RWPE1 (cell line): ENCODE data around the gene FEM1A.

ENCODE experiments used
- CTCF ChIA-PET: fragments of 350-600 bp; sonication (Branson Sonifier 250); formaldehyde crosslinking; extraction: SDS; loops from one replicate; lab custom pipeline; 2021; lab: Yijun Ruan, JAX
- POLR2A ChIA-PET: fragments of 400-600 bp; formaldehyde crosslinking; extraction: SDS; loops from one replicate; lab custom pipeline; 2020; ENCODE audit warnings: antibody characterized with exemption; ENCODE audit not compliant: low non-redundant PET; lab: Yijun Ruan, JAX
- DNase-seq: peaks from one replicate; pipeline ENCODE4 v3.0.0; 2012; ENCODE audit warnings: low spot score
- H3K27ac ChIP-seq: fragments of 450-650 bp; 2 replicates; pipeline ENCODE4 v1.5.1; 2017
- TF ChIP-seq, protein P1 (sequence below): fragments of 450-650 bp; conservative IDR thresholded peaks from 2 replicates; pipeline ENCODE4 v1.5.1; 2017; ENCODE audit warnings: low read depth, mild to moderate bottlenecking

Gene FEM1A

GRCh38 chr19:4748185-4748584 is 43.3 kb upstream of the FEM1A start:
- ChIA-PET CTCF (interaction anchor here (0.6 kb wide), 1 partner anchor 426 kb away, joined by 3 read pairs; no protein-coding TSS in a partner anchor), POLR2A (no interaction called here)
- no peak overlapping the region for H3K27ac ChIP-seq
- TF ChIP-seq, protein P1, sequence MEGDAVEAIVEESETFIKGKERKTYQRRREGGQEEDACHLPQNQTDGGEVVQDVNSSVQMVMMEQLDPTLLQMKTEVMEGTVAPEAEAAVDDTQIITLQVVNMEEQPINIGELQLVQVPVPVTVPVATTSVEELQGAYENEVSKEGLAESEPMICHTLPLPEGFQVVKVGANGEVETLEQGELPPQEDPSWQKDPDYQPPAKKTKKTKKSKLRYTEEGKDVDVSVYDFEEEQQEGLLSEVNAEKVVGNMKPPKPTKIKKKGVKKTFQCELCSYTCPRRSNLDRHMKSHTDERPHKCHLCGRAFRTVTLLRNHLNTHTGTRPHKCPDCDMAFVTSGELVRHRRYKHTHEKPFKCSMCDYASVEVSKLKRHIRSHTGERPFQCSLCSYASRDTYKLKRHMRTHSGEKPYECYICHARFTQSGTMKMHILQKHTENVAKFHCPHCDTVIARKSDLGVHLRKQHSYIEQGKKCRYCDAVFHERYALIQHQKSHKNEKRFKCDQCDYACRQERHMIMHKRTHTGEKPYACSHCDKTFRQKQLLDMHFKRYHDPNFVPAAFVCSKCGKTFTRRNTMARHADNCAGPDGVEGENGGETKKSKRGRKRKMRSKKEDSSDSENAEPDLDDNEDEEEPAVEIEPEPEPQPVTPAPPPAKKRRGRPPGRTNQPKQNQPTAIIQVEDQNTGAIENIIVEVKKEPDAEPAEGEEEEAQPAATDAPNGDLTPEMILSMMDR: no peak
- no peak for DNase-seq

DNA sequence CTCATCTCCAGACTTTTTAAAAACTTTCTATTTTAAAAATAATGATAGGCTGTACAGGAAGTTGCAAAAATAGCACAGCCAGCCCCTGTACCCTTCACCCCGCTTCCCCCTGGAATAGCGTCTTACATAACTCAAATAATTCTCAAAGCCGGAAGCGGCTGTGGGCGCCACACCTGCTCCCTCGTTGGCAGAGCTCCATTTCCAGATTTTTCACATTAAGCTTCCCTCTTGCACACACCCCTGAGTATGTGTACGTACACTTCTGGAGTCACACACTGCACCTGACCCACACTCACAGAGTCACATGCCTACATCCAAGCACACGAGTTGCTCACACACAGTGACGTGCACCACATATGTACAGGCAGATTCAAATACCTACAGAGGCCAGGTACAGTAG is 42.9 kb upstream of the FEM1A start:
- POLR2A ChIA-PET: no interaction called here
- TF ChIP-seq, protein P1: no peak
- CTCF ChIA-PET: no interaction called here

GRCh38 chr19:4749870-4750590 is 41.5 kb upstream of the FEM1A start:
- POLR2A ChIA-PET: interaction anchor here (0.6 kb wide), 1 partner anchor 49 kb away, joined by 3 read pairs; no protein-coding TSS in a partner anchor
- CTCF ChIA-PET: no interaction called here
- H3K27ac ChIP-seq: no peak overlapping the region
- DNase-seq: no peak
- TF ChIP-seq, protein P1: no peak

More for the DNA sequence above, 42.9 kb upstream of the FEM1A start:
- DNase-seq: no peak
- H3K27ac ChIP-seq: no peak overlapping the region

DNA sequence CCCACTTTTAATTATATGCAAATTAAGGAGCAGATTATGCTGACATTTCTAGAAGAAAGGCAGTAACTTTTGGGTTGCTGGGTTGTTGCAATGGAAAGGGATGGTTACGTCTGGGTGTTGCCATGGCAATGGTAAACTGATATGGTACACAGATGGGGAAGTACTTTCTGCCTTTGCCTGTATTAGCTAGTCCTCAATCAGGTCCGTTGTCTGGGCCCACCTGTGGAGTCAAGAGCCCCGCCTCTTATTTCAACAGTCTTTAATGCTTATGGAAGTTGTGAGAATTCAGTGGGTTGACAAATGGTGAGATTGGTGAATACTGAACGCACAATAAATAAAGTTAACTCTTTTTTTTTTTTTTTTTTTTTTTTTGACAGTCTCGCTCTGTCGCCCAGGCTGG is 37.3 kb upstream of the FEM1A start:
- no peak for DNase-seq
- no peak overlapping the region for H3K27ac ChIP-seq
- TF ChIP-seq, protein P1: no peak
- ChIA-PET POLR2A (no interaction called here), CTCF (interaction anchor here (0.7 kb wide), 1 partner anchor 181 kb away, joined by 3 read pairs; no protein-coding TSS in a partner anchor)

- ChIA-PET POLR2A (no interaction called here), CTCF (no interaction called here)
- no peak for DNase-seq
- TF ChIP-seq, protein P1: no peak
- H3K27ac ChIP-seq: no peak overlapping the region
Observed at GRCh38 chr19:4755459-4755858, 36.1 kb upstream of the FEM1A start.

DNA sequence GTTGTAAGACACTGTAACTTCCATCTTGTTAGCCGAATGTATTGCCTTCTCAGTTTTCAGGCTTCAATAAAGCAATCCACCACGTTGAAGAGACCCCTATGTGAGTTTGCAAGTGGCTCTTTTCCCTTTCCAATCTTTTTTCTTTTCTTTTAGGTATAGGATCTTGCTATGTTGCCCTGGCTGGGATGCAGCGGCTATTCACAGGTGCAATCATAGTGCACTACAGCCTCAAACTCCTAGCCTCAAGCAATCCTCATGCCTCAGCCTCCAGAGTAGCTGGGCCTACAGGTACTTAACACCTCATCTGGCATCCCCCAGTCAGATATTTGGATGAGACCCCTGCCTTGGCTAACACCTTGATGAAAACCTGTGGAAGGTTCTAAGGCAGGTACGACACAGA is 33.5 kb upstream of the FEM1A start:
- TF ChIP-seq, protein P1: no peak
- CTCF ChIA-PET: no interaction called here
- POLR2A ChIA-PET: no interaction called here
- no peak for DNase-seq
- no peak overlapping the region for H3K27ac ChIP-seq
